SK-N-MC (cell line): ENCODE data around the gene GXYLT2.
"Not testable (repeated sequence)": the region's sequence is repeated elsewhere in the genome, so short reads cannot be mapped to it uniquely, and the experiment has no call there.

Source experiments
- DNase-seq: peaks from one replicate; pipeline ENCODE4 v3.0.0-alpha.2; 2011; ENCODE audit warnings: low read depth, low spot score
- H3K27ac ChIP-seq: fragments of 200-600 bp; sonication (generic); 2 replicates; pipeline ENCODE4 v1.5.1; 2016; ENCODE audit warnings: mixed run types
- H3K36me3 ChIP-seq: fragments of 200-600 bp; sonication (generic); 2 replicates; pipeline ENCODE4 v1.6.1; 2017; ENCODE audit warnings: antibody characterized with exemption, low read length, mixed read lengths; ENCODE audit not compliant: insufficient read depth
- H3K4me3 ChIP-seq: fragments of 200-600 bp; sonication (generic); 2 replicates; pipeline ENCODE4 v1.5.1; 2016
- H3K9ac ChIP-seq: fragments of 200-600 bp; sonication (generic); 2 replicates; pipeline ENCODE4 v1.8.0; 2017; ENCODE audit warnings: mixed run types, mixed read lengths; ENCODE audit not compliant: insufficient read length
- H3K9me3 ChIP-seq: fragments of 200-600 bp; sonication (generic); 2 replicates; pipeline ENCODE4 v1.6.1; 2017; ENCODE audit warnings: low read depth, mild to moderate bottlenecking, antibody characterized with exemption, low read length, moderate library complexity, mixed read lengths
- EZH2 ChIP-seq: fragments of 200-600 bp; sonication (generic); IDR thresholded peaks from one replicate; pipeline ENCODE4 v1.6.1; 2017; ENCODE audit warnings: antibody characterized with exemption
- FOXP2 ChIP-seq: optimal IDR thresholded peaks from 2 replicates; pipeline ENCODE3; 2011; ENCODE audit warnings: mild to moderate bottlenecking, moderate library complexity; ENCODE audit not compliant: insufficient read depth; ENCODE audit errors: extremely low read length, control extremely low read depth
- POLR2AphosphoS5 ChIP-seq: IDR thresholded peaks from 2 replicates; pipeline ENCODE4 v1.6.1; 2012; ENCODE audit warnings: mild to moderate bottlenecking, low read depth, low read length, borderline replicate concordance

GXYLT2 gene

GRCh38 chr3:72991522-72991921 is 103.7 kb downstream of the GXYLT2 start:
- Histone ChIP-seq H3K4me3 (no peak overlapping the region), H3K36me3 (no peaks in the 10 kb centered on the region), H3K9me3 (no peaks in the 10 kb centered on the region), H3K27ac (no peak overlapping the region), H3K9ac (no peak overlapping the region)
- no peak for TF ChIP-seq POLR2AphosphoS5
- TF ChIP-seq FOXP2, result no peak
- no peak for TF ChIP-seq EZH2
- no peak for DNase-seq

- Histone ChIP-seq H3K27ac (no peak overlapping the region), H3K9me3 (no peaks in the 10 kb centered on the region), H3K36me3 (peaks cover 2% of the 10 kb centered on the region), H3K4me3 (no peak overlapping the region), H3K9ac (no peak overlapping the region)
- TF ChIP-seq EZH2 (no peak), POLR2AphosphoS5 (no peak), FOXP2 (no peak)
- no peak for DNase-seq
Observed at GRCh38 chr3:72993391-72993790, 105.5 kb downstream of the GXYLT2 start.

- Histone ChIP-seq H3K36me3 (peaks cover 19% of the 10 kb centered on the region), H3K27ac (no peak overlapping the region), H3K9me3 (no peaks in the 10 kb centered on the region), H3K9ac (no peak overlapping the region), H3K4me3 (no peak overlapping the region)
- no peak for DNase-seq
- TF ChIP-seq POLR2AphosphoS5, result no peak
- no peak for TF ChIP-seq FOXP2
- TF ChIP-seq EZH2, result no peak
Observed at GRCh38 chr3:72995337-72995736, 107.5 kb downstream of the GXYLT2 start.

GRCh38 chr3:72996121-72996472 is 108.3 kb downstream of the GXYLT2 start:
- peaks cover 25% of the 10 kb centered on the region for H3K36me3 ChIP-seq
- TF ChIP-seq FOXP2, result no peak
- TF ChIP-seq EZH2, result no peak
- no peak for TF ChIP-seq POLR2AphosphoS5
- H3K9ac ChIP-seq, result no peak overlapping the region
- H3K27ac ChIP-seq, result peak overlapping the region; percentile 50
- H3K4me3 ChIP-seq, result peak overlapping the region; percentile 91
- DNase-seq, result no peak
- no peaks in the 10 kb centered on the region for H3K9me3 ChIP-seq

GRCh38 chr3:72996473-72997333 is 108.9 kb downstream of the GXYLT2 start, which contains the start of gene PPP4R2:
TSS of gene PPP4R2 (plus strand) at chr3:72996811. CDS start at chr3:72997038, 227 bp downstream.
- H3K36me3 ChIP-seq, result peaks cover 30% of the 10 kb centered on the region
- no peak for DNase-seq
- peak within 1 kb of the TSS; percentile 87 for H3K9ac ChIP-seq
- TF ChIP-seq EZH2, result no peak
- TF ChIP-seq POLR2AphosphoS5, result peak; percentile 85
- TF ChIP-seq FOXP2, result no peak
- no peaks in the 10 kb centered on the region for H3K9me3 ChIP-seq
- H3K27ac ChIP-seq, result peak within 1 kb of the TSS; percentile 84
- H3K4me3 ChIP-seq, result peak within 1 kb of the TSS; percentile 91

GRCh38 chr3:72997421-72997961 is 109.6 kb downstream of the GXYLT2 start:
- H3K4me3 ChIP-seq, result peak overlapping the region; percentile 91
- H3K9ac ChIP-seq, result peak overlapping the region; percentile 87
- H3K27ac ChIP-seq, result peak overlapping the region; percentile 84
- no peaks in the 10 kb centered on the region for H3K9me3 ChIP-seq
- DNase-seq, result peak; percentile 22
- TF ChIP-seq EZH2, result no peak
- no peak for TF ChIP-seq POLR2AphosphoS5
- TF ChIP-seq FOXP2, result no peak
- peaks cover 37% of the 10 kb centered on the region for H3K36me3 ChIP-seq

- Histone ChIP-seq H3K9me3 (no peaks in the 10 kb centered on the region), H3K36me3 (peaks cover 37% of the 10 kb centered on the region), H3K4me3 (peak overlapping the region; percentile 91), H3K9ac (peak overlapping the region; percentile 87), H3K27ac (no peak overlapping the region)
- TF ChIP-seq EZH2, result no peak
- TF ChIP-seq FOXP2, result no peak
- TF ChIP-seq POLR2AphosphoS5, result no peak
- no peak for DNase-seq
Observed at GRCh38 chr3:72998466-72998865, 110.6 kb downstream of the GXYLT2 start.

GRCh38 chr3:72999951-73000350 is 112.1 kb downstream of the GXYLT2 start:
- Histone ChIP-seq H3K27ac (no peak overlapping the region), H3K9ac (no peak overlapping the region), H3K36me3 (peaks cover 46% of the 10 kb centered on the region), H3K9me3 (no peaks in the 10 kb centered on the region), H3K4me3 (0 out of 2 replicates have a peak overlapping the region, but pooled peaks have one; percentile 2)
- TF ChIP-seq EZH2, result no peak
- no peak for TF ChIP-seq FOXP2
- TF ChIP-seq POLR2AphosphoS5, result no peak
- no peak for DNase-seq

GRCh38 chr3:73003050-73003449 is 115.2 kb downstream of the GXYLT2 start:
- not testable (repeated sequence) for H3K9ac ChIP-seq, H3K4me3 ChIP-seq, H3K9me3 ChIP-seq, H3K27ac ChIP-seq, DNase-seq
- H3K36me3 ChIP-seq, result peaks cover 72% of the 10 kb centered on the region
